OCI-LY3 (cell line): ENCODE results near the gene STPG3.

ENCODE experiments used
- H2AFZ ChIP-seq: fragments of 200-600, 300-600 bp; shearing (Covaris generic); 2 replicates; pipeline ENCODE4 v1.6.0; 2014; ENCODE audit warnings: antibody characterized with exemption, low read depth, low read length
- H3K27ac ChIP-seq: fragments of 200-600, 300-600 bp; sonication (generic); 2 replicates; pipeline ENCODE4 v1.5.1; 2014; ENCODE audit warnings: mild to moderate bottlenecking, low read length, moderate library complexity, mixed read lengths
- H3K27me3 ChIP-seq: fragments of 200-600, 300-600 bp; sonication (generic); 2 replicates; pipeline ENCODE4 v1.6.1; 2014; ENCODE audit warnings: low read depth, low read length, mixed read lengths
- H3K36me3 ChIP-seq: fragments of 200-600, 300-600 bp; sonication (generic); replicated peaks from 2 replicates; pipeline ENCODE3; 2014; ENCODE audit warnings: low read depth, low read length, mixed read lengths
- H3K4me1 ChIP-seq: fragments of 300-600, 200-600 bp; sonication (generic); 2 replicates; pipeline ENCODE4 v1.6.1; 2014; ENCODE audit warnings: low read length, mixed read lengths
- H3K4me2 ChIP-seq: fragments of 200-600, 300-600 bp; sonication (generic); 2 replicates; pipeline ENCODE4 v1.6.1; 2014; ENCODE audit warnings: low read length, mixed read lengths
- H3K4me3 ChIP-seq: fragments of 300-600, 200-600 bp; sonication (generic); 2 replicates; pipeline ENCODE4 v1.5.1; 2014; ENCODE audit warnings: antibody characterized with exemption, mild to moderate bottlenecking, low read length, moderate library complexity
- H3K79me2 ChIP-seq: fragments of 300-600, 200-600 bp; shearing (Covaris generic); 2 replicates; pipeline ENCODE4 v1.6.1; 2014; ENCODE audit warnings: mild to moderate bottlenecking, low read length, mixed read lengths
- H3K9ac ChIP-seq: fragments of 300-600, 200-600 bp; shearing (Covaris generic); 2 replicates; pipeline ENCODE4 v1.6.0; 2014; ENCODE audit warnings: mild to moderate bottlenecking, low read length, moderate library complexity
- H3K9me3 ChIP-seq: fragments of 200-600, 300-600 bp; shearing (Covaris generic); 2 replicates; pipeline ENCODE4 v1.6.1; 2014; ENCODE audit warnings: low read length, mixed read lengths; ENCODE audit not compliant: insufficient read depth
- H4K20me1 ChIP-seq: fragments of 200-600, 300-600 bp; sonication (generic); 2 replicates; pipeline ENCODE4 v1.6.1; 2016; ENCODE audit warnings: low read length, mixed read lengths; ENCODE audit not compliant: insufficient read depth
- CTCF ChIP-seq: fragments of 200-600, 300-600 bp; sonication (generic); IDR thresholded peaks from 2 replicates; pipeline ENCODE4 v1.5.1; 2014; ENCODE audit warnings: antibody characterized with exemption, low read length, low read depth
- EZH2phosphoT487 ChIP-seq: fragments of 200-600 bp; shearing (Covaris generic); IDR thresholded peaks from 2 replicates; pipeline ENCODE4 v1.6.1; 2018; ENCODE audit warnings: antibody characterized with exemption, mixed run types, low read depth

The STPG3 gene

GRCh38 chr9:137278721-137279711 is 27.9 kb downstream of the STPG3 start:
- Histone ChIP-seq H3K27me3 (no peaks in the 10 kb centered on the region), H3K9ac (no peak overlapping the region), H4K20me1 (no peaks in the 10 kb centered on the region), H3K4me3 (peak overlapping the region; percentile 81), H3K36me3 (peaks cover 15% of the 10 kb centered on the region), H3K27ac (no peak overlapping the region), H3K4me1 (peaks cover 28% of the 10 kb centered on the region), H3K9me3 (no peaks in the 10 kb centered on the region), H2AFZ (no peak overlapping the region), H3K4me2 (no peak overlapping the region), H3K79me2 (no peaks in the 10 kb centered on the region)
- TF ChIP-seq EZH2phosphoT487, result no peak
- no peak for TF ChIP-seq CTCF

- no peak overlapping the region for H3K9ac ChIP-seq
- peaks cover 25% of the 10 kb centered on the region for H3K4me1 ChIP-seq
- H3K9me3 ChIP-seq, result no peaks in the 10 kb centered on the region
- no peaks in the 10 kb centered on the region for H3K79me2 ChIP-seq
- no peaks in the 10 kb centered on the region for H3K27me3 ChIP-seq
- H2AFZ ChIP-seq, result no peak overlapping the region
- H4K20me1 ChIP-seq, result no peaks in the 10 kb centered on the region
- H3K36me3 ChIP-seq, result peaks cover 15% of the 10 kb centered on the region
- no peak for TF ChIP-seq CTCF
- TF ChIP-seq EZH2phosphoT487, result no peak
- no peak overlapping the region for H3K4me3 ChIP-seq
- no peak overlapping the region for H3K27ac ChIP-seq
- H3K4me2 ChIP-seq, result no peak overlapping the region
Observed at GRCh38 chr9:137279741-137280473, 28.8 kb downstream of the STPG3 start.

GRCh38 chr9:137280474-137281344 is 29.6 kb downstream of the STPG3 start:
- H3K9ac ChIP-seq, result no peak overlapping the region
- H3K4me2 ChIP-seq, result no peak overlapping the region
- H4K20me1 ChIP-seq, result no peaks in the 10 kb centered on the region
- H3K27ac ChIP-seq, result no peak overlapping the region
- H3K36me3 ChIP-seq, result peaks cover 15% of the 10 kb centered on the region
- no peaks in the 10 kb centered on the region for H3K9me3 ChIP-seq
- peaks cover 18% of the 10 kb centered on the region for H3K4me1 ChIP-seq
- H3K4me3 ChIP-seq, result no peak overlapping the region
- TF ChIP-seq EZH2phosphoT487 (no peak), CTCF (no peak)
- no peaks in the 10 kb centered on the region for H3K79me2 ChIP-seq
- no peaks in the 10 kb centered on the region for H3K27me3 ChIP-seq
- H2AFZ ChIP-seq, result no peak overlapping the region
